ENCODE measurements around the gene NEURL4.
A peak's percentile ranks its signal among the peaks of the same experiment; 100 is the strongest.

The NEURL4 gene

DNA sequence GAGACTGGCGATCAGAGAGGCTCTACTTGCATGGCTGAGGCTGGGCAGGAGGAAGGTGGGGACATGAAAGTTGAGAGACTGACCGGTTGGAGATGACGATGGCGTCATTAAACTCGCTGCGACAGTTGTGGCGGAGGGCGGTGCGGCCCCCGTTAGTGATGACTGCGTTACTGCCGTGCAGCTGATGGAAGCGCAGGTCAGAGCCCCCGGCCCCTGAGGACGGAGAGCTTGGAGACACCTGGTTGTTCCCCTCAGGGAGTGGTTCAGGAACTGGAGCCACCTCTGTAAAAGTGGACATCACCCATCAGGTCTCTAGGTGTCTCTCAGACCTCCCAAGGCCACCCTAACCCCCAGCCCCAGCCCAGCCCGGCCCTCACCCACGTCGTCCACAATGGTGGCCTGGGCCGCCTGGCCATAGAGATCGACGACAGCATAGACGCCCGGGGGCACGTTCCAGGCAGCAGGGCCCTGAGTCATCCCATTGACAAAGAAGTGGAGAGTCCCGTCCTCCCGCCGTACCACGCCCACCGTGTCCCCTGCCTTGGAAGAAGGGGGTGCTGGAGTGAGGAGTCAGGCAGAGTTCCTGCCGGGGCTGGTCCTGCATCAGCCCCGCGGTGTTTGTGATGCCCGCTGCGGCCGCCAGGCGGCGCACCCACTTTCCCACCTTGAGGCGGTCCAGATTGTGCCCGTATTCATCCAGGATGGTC is 5.3 kb downstream of the NEURL4 start:
- peak; percentile 55 for DNase-seq

DNA sequence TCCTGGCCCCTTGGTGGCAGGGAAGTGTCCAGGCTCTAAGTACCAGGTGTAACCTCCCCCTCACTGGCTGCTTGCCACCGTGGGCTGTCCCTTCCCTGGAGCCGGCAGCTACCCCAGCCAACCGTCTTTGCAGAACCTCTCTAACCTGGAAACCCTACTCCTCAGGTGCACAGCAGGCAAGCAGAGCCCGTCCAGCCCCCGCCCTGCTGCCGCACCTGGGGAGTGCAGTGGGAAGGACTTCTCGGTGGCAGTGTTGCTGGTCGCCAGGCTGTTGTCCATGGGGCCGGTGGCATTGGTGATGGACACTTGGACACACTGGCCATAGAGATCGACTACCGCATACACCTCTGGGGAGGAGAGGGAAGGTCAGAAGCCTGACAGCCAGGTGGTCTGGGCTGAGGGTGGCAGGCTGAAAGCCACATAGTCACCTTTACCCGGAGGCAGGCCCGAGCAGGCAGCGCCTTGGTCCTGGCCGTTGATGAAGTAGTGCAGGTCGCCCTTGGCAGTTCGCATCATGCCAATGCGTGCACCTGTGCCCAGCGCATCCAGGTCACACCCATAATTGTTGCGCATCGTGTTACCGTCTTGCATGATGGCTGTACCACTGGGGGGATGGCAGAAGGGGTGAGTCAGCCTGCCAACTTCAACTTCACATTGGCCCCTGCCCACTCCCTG is 6.5 kb downstream of the NEURL4 start:
- no peak for DNase-seq

DNA sequence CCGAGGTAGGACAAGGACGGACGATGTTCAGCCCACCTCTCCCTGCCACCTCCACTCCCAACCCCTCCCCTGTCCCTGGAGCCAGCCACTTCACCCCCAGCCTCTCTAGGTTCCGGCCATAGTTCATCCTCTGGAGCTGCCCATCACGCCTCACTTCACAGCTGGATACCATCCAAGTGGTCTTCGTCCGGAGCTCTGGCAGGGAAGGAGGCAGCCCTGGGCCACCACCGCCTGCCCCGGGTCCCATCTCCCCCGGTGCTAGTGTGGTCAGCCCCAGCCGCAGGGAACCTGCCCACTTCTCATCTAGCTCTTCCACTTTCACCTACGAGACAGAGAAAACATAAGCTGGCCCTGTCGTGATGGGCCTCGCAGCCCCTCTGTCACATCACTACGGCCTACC is 7.7 kb downstream of the NEURL4 start:
- no peak for DNase-seq

DNA sequence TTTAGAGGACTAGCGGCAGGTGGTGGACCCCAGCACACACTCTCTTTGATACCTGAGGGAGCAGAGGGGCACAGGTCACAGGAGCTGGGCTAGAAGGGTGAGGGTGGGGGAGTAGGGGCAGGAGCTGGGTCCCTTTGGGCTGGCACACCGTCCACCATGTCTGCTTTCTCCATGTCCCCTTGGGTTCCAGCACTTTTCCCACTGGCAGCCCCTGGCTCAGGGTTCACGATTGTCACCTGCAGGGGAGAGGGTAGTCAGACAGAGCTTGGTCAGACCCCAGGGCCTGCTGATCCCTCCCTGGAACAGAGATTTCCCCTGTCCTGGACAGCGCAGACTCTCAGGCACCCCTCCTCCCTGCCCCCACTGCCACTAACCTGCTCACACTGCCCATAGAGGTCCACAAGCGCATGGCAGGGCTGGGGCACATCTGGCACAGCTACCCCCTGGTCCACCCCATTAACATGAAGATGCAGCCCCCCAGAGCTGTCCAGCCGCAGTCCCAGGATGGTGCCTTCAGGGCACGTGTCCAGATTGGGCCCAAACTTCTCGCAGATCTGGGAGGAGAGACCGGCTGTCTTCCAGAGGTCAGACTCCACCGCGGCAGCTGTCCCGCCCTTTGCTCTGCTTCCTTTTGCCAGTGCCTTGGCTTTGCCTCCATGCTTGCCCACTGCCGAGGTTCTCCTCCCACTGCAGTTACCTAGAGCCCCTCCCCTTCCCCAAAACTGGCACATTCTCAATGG is 10.8 kb downstream of the NEURL4 start:
- DNase-seq: no peak

DNA sequence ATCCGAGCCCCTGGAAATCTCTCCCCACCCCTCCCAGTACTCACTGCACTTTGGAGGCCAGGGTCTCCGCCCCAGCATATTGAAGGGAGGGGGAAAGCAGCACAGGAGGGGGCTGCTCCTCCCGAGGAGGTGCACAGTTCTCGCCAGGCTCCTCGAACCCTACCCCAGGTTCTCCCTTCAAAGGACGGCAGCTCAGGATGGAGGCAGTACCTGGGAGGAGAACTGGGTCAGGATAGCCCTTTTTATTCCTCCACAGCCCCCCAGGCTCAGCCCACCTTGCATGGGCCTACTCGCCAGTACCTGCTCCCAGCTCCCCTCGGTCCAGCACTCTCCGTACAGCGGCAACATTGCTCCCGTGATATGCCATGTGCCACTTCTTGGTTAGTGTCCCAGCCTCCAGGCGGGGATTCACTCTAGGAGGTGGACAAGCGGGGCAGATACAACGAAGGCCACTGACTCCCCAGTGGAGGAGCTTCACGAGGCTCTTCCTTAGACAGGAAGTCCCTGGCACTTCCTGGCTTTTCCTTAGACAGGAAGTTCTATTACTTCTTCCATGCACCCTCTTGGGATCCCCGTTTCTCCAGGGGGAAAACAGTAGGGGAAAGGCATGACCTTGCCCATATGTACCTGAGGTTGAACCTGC is 11.9 kb downstream of the NEURL4 start:
- no peak for DNase-seq

DNA sequence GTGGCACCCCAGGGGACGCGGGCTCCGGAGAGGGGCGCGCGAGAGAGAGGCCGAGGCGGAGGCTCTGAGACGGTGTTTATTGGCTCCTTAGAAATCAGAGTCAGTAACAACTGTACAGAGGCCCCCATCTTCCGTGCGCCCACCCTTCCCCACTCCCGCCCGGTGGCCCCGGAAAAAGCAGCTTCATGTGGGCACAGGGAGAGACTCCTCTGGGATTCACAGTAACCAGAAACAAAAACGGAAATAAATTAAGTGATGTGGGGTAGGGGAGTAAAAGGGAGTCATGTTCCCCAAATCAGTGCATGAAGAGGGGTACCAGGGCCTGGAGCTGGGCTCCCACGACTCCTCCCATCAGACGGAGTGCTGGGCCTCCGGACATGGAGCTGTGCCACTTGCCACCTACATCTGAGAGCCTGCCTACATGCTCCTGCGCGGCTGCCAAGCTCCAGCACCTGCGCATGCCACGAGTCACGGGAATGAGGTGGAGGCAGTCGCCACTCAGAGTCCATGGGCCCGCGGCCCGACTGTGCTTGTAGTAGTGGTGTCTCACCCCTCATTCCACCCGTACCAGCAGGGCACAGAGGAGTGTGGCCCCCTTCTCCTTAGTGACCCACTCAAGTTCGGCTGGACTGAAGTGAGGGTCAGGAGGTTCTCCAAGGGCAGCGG is 13.4 kb downstream of the NEURL4 start:
- no peak for DNase-seq

DNA sequence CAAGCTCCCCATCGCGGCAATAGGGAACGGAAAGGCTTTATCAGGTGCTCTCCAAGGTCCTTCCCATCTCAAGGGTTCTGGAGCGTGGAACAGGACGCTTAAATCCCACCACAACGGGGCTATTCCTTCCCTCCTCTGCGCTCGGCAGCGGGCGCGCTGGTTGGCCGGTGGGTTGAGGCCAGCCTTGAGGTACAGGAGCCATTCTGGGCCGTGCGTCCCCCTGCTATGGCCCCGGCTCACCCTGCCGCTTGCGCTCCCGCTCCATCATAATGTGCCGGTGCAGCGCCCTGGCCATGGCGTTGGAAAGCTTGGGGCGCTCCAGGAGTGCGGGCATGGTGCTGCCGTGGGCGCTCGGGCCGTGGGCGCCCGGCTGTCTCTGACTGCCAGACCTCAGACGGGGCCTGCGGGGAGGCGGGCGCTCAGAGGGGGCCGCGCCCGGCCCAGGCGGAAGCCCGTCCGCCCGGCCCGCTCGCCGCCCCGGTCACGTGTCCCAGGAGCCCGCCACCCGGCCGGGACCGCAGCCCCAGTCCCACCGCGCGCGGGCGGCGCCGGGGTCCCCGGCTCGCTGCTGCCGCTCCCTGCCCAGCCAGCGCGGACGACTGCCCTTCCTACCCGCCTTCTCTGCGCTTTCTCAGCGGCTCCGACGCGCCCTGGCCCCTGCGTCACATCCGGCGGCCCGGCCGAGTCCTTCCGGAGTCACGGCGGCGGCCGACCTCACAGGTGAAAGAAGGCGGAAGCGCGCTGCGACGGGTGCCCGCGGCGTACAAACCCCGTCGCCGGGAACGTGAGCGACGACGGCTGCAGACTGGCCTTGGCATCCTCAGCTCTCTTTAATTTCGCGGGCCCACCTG is 14.2 kb downstream of the NEURL4 start, which contains the start of gene GPS2:
GPS2 (minus strand) TSS at position 642 of the 851 bp plus-strand sequence; CDS start at position 334, 308 bp downstream.
- DNase-seq: peak; percentile 93

DNA sequence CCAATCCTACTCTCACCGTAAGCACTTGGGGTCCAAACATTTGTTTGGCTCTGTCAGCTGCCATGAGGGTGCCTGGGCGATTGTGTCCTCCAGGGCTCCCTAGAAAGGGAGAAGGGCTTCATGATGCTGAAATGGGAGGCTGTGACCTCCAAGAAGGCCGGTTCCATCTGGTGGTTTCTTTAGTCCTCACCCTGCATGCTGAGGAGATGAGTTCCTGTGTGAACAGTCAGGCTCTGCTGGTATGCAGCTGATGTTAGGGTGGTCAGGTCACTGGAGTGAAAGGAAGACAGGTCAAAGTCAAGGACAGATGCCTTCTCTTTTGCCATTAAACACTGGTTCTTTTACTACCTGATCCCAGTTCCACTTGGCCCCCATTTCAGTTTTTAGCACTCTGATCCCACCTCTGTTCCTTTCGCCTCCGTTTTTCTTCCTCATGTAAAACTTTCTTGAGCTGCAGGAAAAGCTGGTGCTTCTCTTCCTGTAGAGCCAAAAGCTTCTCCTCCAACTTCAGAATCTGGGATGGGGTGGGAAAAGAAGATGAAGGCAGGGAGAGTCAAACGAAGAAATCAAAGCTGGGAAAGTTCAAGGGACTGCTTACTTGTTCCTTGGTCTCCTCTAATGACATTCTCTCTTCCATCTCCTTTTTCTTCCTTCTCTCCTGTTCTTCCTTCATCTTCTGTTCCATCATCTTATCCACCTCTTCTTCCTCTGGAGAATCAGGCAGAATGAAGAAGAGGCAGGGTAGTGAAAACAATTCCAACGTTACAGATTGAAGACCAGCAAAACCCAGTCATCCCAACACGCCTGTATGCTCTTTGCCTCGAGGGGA is 15.0 kb downstream of the NEURL4 start:
- DNase-seq: no peak

DNA sequence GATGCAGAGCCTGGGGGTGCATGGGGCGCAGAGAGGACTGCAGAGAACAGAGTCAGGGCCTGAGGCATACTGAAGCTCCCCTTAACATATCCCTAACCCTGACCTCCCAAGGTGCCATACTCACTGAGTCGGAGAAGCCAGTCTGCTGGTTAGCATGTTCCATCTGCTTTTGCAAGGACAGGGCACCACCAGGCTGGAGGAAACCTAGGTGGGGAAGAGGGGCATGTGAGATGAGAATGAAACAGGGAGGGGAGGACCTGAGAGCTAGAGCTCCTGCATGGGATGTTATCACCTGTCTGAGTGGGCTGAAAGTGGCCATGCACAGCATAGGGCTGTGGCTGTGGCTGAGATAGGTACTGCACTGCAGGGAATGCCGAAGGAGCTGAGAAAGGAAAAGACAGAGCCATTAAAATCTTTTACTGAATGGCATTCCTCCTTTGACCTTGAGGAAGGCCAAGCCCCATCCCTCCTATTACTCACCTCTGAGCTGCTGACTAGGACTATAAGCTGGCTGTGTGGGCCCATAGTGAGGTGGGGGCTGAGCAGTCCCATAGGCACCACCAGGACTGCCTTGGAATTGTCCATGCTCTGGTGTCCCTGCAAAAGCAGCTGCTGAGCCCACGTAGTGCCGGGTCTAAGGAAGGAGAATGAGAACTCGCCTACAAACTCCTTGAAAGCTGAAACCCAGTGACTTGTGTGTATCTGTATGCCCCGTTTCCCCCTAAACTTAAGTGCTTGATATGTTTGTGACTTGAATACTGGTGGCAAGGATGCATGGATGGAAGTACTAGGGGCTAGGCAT is 15.8 kb downstream of the NEURL4 start:
- no peak for DNase-seq

DNA sequence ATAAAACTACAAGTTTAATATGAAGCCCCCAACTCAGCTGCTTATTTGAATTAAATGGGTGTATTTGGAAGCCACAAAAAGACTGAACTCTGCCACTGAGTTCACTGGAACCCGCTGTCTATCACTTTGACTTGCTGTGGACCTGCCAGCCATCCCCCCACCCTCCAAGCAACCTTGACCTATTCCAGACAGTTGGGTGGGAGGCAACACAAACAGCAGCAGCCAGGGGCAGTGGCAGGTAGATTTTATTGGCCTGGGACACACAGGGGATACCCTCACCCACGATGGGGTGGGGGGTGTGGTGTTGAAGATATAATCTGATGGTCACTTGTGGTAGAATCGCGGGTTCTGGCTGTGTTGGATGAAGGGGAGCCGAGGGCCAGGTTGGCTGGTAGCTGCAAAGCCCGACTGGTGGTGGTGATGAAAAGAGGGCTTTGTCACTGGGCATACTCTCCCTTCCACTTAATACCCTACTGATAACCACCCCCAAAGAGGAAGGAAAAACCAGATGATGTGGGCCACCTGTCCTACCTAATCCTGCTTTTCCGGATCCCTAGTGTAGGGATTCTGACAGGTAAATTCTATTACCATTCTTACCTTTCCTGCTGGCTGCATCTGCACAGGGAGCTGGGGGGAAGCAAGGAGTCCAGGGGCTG is 16.6 kb downstream of the NEURL4 start:
- no peak for DNase-seq

DNA sequence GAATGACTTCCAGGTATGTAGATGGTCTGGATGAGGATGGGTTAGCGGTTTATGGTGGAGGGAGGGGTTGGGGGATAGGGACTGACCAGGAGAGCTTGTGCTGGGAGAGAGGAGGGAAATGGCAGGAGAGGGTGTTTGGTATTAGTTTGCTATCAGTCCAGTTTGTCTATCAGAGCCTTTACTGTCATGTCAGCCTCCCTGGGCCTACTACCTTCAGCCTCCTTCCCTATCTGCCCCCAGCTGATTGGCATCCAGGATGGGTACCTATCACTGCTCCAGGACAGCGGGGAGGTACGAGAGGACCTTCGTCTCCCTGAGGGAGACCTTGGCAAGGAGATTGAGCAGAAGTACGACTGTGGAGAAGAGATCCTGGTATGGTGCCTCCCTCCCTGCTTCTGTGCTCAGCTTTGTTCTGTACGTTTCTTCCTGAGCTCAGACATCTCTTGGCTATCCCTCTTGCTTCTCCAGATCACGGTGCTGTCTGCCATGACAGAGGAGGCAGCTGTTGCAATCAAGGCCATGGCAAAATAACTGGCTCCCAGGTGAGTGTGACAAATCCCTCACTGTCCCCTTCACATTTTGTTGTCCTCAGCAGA is 17.9 kb downstream of the NEURL4 start:
- no peak for DNase-seq

DNA sequence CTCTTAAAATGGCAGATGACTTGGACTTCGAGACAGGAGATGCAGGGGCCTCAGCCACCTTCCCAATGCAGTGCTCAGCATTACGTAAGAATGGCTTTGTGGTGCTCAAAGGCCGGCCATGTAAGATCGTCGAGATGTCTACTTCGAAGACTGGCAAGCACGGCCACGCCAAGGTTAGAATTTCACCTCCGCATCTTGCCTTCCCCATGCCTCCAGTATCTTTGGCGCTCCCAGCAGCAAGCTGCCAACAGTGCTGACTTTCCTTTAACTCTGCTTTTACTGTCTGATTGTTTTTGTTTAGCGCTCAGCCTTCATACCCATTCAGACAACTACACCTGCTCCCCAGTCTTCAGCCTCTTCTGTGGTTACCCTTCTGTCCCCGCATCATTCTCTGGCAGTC is 19.5 kb downstream of the NEURL4 start:
- no peak for DNase-seq

DNA sequence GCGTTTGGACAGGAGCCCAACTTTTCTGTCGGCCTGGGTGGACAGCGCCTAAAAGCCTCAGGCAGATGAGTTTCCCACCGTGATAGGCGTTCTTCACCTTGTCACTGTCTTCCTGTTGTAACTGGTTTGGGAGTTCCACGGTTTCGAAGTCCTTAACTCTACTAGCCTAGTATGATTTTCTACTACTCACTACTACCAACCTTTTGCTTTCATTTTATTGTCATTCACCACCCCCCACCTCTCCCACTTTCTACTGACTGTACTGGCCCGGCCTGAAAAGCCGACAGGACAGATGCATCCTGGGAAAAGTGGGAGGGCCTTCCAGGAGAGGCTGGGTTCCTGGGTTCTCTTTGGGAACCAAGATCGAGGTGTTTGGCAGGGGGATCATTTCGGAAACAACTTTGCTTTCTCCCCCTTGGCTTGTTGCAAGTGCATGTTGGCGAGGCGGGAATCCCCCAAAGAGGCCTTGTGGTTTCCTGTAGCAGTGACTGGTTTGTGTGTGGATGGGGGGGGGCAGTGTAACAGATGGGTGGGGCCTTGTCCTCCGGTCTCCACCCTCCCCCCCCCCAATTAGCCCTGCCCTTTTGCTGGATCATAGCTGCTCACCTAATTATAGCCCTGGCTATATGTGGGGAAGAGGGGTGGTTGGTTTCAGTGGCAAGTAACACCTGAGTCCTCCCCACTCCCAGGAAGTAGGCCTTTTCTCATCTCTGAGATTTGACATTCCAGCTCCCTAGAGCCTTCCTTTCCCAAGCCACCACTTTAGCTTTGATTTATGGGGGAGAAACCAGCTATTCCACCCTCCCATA is 20.3 kb downstream of the NEURL4 start:
- peak; percentile 84 for DNase-seq

DNA sequence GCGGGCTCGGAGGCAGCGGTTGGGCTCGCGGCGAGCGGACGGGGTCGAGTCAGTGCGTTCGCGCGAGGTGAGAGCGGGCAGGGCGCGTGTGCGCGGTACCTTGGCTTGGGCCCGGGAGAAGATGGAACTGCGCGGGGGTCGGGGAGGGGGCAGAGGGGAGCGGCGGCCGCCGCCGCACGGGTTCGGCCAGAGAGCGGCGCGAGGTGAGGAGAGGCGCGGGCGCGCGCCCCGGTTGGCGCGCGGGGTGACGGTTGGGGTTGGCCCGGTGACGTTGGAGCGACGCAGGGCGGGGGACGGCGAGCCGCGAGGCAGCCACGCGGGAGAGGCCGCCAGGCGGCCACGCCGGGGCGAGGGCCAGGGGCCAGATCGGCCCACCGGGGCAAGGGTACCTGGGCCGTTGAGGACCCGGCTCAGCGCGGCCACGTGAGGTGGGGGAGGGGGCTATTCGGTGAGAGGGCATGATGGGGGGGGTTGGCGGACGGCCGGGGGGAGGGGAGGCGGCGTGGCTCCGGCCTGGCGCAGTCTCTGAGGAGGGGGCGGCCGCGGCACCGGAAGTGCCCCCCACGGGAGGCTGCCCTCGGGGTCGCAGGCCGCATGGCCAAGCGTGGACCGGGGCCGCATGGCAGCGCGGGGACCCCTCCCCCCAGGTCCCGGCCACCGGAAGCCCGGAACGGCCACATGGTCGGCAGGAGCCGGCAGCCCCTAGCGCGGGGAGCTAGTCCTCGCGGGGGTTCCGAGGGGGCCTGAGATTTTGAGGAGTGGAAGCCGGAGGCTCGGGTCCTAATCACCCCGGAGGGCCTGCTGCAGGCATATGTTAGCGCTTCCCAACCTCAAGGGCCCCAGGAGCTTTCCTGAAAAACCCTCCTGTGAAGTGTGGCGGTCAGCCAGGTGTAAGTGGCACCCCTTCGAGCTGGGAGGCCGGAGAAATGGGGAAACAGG is 21.2 kb downstream of the NEURL4 start:
- DNase-seq: peak; percentile 48

DNA sequence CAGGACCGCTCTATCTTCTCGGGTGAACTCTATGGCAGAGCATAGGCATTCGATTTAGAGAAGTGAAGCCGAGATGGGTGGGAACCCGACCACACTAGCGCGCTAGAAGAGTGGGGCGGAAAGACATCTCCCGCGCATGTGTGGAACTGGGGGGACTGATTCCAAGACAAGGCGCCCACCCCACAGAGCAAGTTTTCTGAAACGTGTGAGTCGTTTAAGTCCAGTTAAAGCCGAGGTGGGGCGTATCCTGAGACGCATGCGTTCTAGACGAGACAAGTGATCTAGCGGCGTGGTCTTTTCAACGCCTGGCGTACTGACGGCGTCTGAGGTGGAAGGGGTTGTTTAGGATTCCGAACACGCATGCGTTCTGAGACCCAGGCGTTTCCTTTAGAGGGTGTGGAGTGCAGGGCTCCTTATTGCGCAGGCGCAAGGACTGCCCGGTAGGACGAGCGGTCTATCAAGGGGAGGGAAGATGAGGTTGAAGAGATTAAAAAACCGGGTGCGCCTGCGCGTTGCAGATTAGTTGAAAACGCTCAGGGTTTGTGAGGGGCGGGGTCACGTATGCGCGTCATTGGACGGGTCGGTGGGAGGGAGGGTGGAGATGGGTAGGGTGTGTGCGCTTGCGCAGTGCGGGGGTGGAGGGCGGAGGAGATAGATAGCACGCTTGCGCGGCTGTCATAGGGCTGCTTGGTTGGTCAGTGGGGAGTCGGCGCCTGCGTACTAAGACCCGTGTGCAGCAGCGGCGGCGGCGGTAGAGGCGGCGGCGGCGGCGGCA is 22.0 kb downstream of the NEURL4 start, which contains the start of gene EIF5A:
EIF5A (plus strand) TSS at position 718 of the 775 bp plus-strand sequence. CDS start 2,008 bp downstream, outside the sequence.
- DNase-seq: peak; percentile 100

DNA sequence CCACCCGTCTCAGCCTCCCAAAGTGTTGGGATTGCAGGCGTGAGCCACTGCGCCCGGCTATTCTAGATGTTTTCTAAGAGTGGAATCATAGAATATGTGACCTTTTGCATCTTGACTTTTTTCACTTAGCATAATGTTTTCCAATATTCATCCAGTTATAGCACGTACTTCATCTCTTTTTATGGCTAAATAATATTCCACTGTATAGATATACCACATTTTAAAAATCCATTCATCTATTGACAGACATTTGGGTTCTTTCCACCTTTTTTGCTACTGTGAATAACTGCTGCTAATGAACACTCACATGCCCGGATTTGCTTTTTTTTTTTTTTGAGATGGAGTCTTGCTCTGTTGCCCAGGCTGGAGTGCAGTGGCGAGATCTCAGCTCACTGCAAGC is 25.0 kb downstream of the NEURL4 start:
- no peak for DNase-seq
